A549 treated with AZD2906 at 1 μM for 4 hours (cell line): Measurements from ENCODE around the gene SLC9A5. TPM values are rescaled to one million over a fixed set of nuclear protein-coding genes. Genes with fewer than 3 reads are reported as not detected.

Source experiments
- total RNA-seq: library from RNA; stranded (reverse); fragments of 200-300 nt; extraction: Qiagen RNA extraction; gene quantifications from 5 replicates; pipeline ENCODE4 v1.2.3, GENCODE V29; 2022

Gene SLC9A5
- total RNA-seq = 1.0 to 1.8 TPM (median 1.4 TPM) in 5 replicates

DNA sequence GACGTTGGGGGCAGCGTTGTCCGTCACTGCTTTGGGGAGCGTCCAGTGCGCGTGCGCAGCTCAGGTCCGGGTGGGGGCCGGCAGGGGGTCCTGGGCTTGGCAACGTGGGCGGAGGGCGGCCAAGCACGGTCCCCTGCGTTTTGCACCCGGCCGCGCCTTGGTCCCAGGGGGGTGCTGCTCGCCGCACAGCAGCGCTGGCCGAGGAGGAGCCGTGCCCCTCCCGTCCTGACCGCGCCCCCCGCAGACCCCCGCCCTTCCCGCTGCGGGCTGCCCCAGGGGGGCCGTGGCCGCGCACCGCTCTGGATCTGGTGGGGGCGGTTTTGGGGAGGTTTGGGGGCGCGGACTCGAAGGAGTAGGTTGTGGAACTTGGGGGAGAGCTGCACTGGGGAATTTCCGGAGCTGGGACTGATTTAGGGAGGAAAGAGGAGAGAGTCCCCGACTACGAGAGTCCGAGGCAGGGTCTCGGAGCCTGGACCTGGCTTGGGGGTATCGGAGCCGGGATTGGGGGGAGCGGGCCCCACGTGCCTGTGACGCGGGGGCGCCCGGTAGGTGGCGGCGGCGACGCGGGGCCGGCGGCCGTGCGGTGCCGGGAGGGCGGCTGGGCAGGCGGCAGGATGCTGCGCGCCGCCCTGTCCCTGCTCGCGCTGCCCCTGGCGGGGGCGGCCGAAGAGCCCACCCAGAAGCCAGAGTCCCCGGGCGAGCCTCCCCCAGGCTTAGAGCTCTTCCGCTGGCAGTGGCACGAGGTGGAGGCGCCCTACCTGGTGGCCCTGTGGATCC, at the start of gene SLC9A5:
Gene SLC9A5, plus strand, starts transcription at position 579 of the 777 bp plus-strand sequence. Its CDS starts 36 bp downstream, at position 615.

DNA sequence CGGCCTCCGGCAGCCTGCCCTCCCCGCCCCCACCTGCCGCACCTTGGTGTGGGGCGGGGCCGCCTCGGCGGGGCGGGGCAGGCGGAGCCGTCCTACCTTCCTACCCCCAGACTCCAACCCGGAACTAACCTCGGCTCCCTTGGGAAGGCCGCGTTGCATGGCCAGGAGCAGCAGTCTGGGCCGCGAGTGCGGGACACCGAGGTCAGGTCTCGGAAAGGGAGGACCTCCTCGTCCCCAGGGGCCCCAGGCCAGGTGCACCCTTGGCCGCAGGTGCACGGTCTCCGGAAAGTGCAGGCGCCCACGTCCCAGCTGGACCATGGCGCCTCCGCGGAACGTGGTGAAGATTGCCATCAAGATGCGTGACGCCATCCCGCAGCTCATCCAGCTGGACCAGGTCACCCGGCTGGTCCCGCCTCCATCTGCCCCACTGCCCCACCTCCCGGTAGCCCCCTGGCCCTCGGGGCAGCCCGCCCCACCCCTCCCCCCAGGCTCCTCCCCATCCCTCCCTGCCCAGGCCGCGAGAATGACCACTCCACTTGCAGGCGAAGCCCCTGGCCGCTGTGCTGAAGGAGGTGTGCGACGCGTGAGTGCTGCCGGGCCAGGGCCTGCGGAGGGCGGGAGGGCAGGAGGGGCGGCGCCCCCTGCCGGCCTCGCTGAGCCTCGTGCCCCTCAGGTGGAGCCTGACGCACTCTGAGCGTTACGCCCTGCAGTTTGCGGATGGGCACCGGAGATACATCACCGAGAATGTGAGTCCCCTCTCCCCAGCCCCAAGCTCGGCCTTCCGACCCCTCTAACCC, 49.6 kb upstream of the SLC9A5 start, which contains the start of gene ELMO3:
Gene ELMO3, plus strand, starts transcription at position 121 of the 797 bp plus-strand sequence. Its CDS starts 196 bp downstream, at position 317.

DNA sequence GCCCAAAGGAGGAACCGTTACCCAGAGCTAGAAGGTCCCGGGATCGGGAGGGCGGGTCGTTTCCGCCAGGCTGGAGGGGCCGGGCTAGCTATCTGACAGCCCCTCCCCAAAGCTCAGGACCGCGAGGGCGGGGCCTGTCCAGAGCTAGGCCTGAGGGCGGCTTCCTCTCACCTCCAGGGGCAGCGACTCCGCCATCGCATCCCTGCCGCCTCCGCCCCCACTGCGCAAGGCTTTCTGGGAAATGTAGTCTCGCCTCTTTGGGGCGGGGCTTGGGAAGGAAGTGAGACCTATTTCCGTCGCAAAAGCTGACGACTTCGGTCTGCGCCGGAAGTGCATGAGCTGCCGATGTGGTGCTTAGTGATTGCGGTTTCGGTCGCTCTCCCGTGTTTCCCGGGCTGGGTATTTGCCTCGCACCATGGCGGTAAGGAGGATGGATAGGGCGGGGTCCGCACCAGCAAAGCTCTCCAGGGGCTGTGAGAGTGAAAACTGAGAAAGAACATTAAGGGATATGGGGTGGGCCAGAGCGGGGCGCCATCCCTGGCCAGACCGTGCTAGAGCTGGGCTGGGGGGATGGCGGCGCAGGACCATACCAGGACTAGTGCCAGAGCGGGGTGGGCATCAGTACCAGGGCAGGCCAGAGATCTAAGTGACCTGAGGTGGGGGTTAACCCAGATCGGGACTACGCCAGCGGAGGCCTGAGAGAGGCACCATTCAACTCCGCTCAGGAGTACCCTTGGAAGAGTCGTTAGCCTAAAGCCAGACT, 21.8 kb upstream of the SLC9A5 start, which contains the start of gene TMEM208:
Gene TMEM208, plus strand, starts transcription at position 327 of the 763 bp plus-strand sequence. Its CDS starts 89 bp downstream, at position 416.

GRCh38 chr16:67247192-67248072, 1.3 kb upstream of the SLC9A5 start, which contains the start of gene FHOD1:
Gene FHOD1 (minus strand): TSS chr16:67247481. CDS start chr16:67247410, 71 bp downstream.

DNA sequence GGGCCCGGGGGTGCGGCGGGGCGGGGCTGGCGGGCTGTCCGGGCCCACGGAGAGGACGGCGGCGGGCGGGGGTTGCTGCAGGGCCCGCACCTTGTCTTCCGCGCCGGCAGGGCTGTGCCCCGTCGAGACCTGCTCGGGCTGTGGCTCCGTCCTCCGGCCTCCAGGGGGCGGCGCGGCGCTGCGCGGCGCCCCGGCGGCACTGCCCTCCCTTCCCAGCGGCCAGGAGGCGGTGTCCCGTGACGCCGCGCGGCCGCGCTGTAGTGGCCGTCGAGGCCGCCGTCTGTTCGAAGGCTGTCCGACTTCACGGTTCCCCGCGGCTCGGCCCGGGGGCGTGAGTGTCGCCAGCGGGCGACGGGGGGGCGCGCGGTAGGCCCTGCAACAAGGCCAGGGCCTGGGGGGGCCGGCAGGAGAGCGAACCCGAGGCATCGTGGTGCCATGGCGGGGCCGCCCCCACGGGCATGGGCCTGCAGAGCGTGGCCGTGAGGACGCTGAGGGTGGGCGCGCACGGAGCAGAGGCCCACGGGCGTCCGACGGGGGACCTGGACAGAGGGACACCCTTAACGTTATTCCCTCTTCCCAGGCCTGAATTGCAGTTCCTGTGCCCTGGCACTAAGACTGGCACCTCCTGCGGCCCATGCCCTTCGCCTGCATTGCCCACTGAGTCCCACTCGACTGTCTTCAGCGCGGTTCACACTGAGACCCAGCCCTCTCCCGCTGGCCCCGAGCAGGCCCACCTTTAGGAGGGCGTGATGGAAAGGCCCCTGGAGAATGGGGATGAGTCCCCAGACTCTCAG, 30.7 kb downstream of the SLC9A5 start, which contains the start of gene PLEKHG4:
Gene PLEKHG4, plus strand, starts transcription at position 237 of the 794 bp plus-strand sequence. Its CDS starts 513 bp downstream, at position 750.

Other genes with a start within 250 kb of the SLC9A5 start
- 53.5 to 68.5 TPM (median 55.2 TPM) in 5 replicates for gene CBFB, start 219.8 kb upstream of the SLC9A5 start, total RNA-seq
- gene PHAF1, start 139.0 kb upstream of the SLC9A5 start, total RNA-seq = 23.9 to 26.8 TPM (median 25.0 TPM) in 5 replicates
- 7.2 to 10.2 TPM (median 9.8 TPM) in 5 replicates for gene B3GNT9, start 98.0 kb upstream of the SLC9A5 start, total RNA-seq
- gene TRADD, start 89.1 kb upstream of the SLC9A5 start, total RNA-seq = 15.1 to 22.4 TPM (median 21.6 TPM) in 5 replicates
- gene FBXL8, start 89.0 kb upstream of the SLC9A5 start, total RNA-seq = 7.6 to 9.9 TPM (median 8.5 TPM) in 5 replicates
- gene HSF4, start 84.2 kb upstream of the SLC9A5 start, total RNA-seq = 8.5 to 17.5 TPM (median 14.0 TPM) in 5 replicates
- gene NOL3, start 78.4 kb upstream of the SLC9A5 start, total RNA-seq = 87.9 to 116 TPM (median 113 TPM) in 5 replicates
- gene MATCAP1, start 65.0 kb upstream of the SLC9A5 start, total RNA-seq = 5.2 to 9.2 TPM (median 6.3 TPM) in 5 replicates
- 0.03 to 0.20 TPM (median 0.16 TPM) in 4 of 5 replicates, not detected in the other for gene EXOC3L1, start 58.8 kb upstream of the SLC9A5 start, total RNA-seq
- 85.7 to 108 TPM (median 104 TPM) in 5 replicates for gene E2F4, start 56.8 kb upstream of the SLC9A5 start, total RNA-seq
- gene ELMO3, start 49.8 kb upstream of the SLC9A5 start, total RNA-seq = 0.80 to 1.7 TPM (median 1.5 TPM) in 5 replicates
- 86.6 to 99.5 TPM (median 95.4 TPM) in 5 replicates for gene TMEM208, start 21.8 kb upstream of the SLC9A5 start, total RNA-seq
- 35.1 to 58.4 TPM (median 51.7 TPM) in 5 replicates for gene FHOD1, start 1.5 kb upstream of the SLC9A5 start, total RNA-seq
- 12.1 to 14.0 TPM (median 13.6 TPM) in 5 replicates for gene PLEKHG4, start 30.6 kb downstream of the SLC9A5 start, total RNA-seq
- gene KCTD19, start 77.8 kb downstream of the SLC9A5 start, total RNA-seq = 0.09 to 0.34 TPM (median 0.19 TPM) in 5 replicates
- 0.06 to 0.08 TPM (median 0.07 TPM) in 4 of 5 replicates, not detected in the other for gene LRRC36, start 77.8 kb downstream of the SLC9A5 start, total RNA-seq
- gene TPPP3, start 144.5 kb downstream of the SLC9A5 start, total RNA-seq = 8.4 to 16.1 TPM (median 13.5 TPM) in 5 replicates
- gene ZDHHC1, start 167.5 kb downstream of the SLC9A5 start, total RNA-seq = 4.2 to 7.1 TPM (median 6.6 TPM) in 5 replicates
- 2.1 to 2.7 TPM (median 2.1 TPM) in 5 replicates for gene HSD11B2, start 182.1 kb downstream of the SLC9A5 start, total RNA-seq
- 106 to 121 TPM (median 117 TPM) in 5 replicates for gene ATP6V0D1, start 232.2 kb downstream of the SLC9A5 start, total RNA-seq
- gene AGRP, start 234.6 kb downstream of the SLC9A5 start, total RNA-seq = 0.17 TPM in 1 of 5 replicates, not detected in the others